Measurements from ENCODE around the gene SHROOM3.

The SHROOM3 gene

DNA sequence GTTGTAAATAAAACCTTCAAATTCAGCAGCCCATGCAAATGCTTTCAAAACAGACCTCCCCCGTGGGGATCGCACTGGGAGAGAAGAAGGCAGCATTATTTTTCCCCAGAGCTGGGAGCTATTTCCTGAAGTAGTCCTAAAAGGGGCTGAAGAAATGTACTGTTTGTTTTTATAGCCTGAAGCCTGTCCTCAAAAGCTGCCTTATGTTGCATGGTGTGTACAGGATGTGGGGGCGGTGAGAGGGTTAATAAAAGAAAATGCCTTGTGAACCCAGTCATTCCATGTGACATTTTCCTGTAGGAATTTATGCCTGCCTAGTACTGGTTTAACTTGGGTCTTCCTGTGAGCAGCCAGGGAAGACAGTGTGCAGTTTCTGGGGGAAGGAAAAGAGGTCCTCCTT, 318.8 kb downstream of the SHROOM3 start:
- peak; percentile 76 for ATAC-seq
- no peak for TF ChIP-seq ZFP30 (CRISPR knock-in tag; IDR thresholded peaks at IDR 0.05)
- TF ChIP-seq ZC3H10 (CRISPR knock-in tag; IDR thresholded peaks at IDR 0.05): no peak

DNA sequence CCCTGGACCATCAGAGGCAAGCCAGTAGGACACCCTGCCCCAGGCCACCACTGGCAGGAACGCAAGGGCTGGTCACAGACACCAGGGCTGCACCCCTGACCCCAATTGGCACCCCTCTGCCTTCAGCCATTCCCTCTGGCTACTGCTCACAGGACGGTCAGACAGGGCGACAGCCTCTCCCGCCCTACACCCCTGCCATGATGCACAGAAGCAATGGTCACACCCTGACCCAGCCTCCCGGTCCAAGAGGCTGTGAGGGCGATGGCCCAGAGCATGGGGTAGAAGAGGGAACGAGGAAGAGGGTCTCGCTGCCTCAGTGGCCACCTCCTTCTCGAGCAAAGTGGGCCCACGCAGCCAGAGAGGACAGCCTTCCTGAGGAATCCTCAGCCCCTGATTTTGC, 319.4 kb downstream of the SHROOM3 start:
- no peak for ATAC-seq
- TF ChIP-seq TOX (CRISPR knock-in tag; IDR thresholded peaks at IDR 0.05; ENCODE audit: borderline replicate concordance) (no peak), ZNF70 (CRISPR knock-in tag; IDR thresholded peaks at IDR 0.05) (no peak), ZC3H10 (CRISPR knock-in tag; IDR thresholded peaks at IDR 0.05) (no peak), ESRRG (CRISPR knock-in tag; IDR thresholded peaks at IDR 0.05) (no peak), BACH2 (CRISPR knock-in tag; IDR thresholded peaks at IDR 0.05; ENCODE audit: borderline replicate concordance) (no peak), ISL1 (CRISPR knock-in tag; IDR thresholded peaks at IDR 0.05) (no peak), ZNF565 (CRISPR knock-in tag; conservative IDR thresholded peaks at IDR 0.05; ENCODE audit: low read depth) (no peak), RARB (CRISPR knock-in tag; IDR thresholded peaks at IDR 0.05) (no peak), ARNTL (CRISPR knock-in tag; IDR thresholded peaks at IDR 0.05; ENCODE audit: borderline replicate concordance, low read depth) (no peak), SNAI2 (CRISPR knock-in tag; IDR thresholded peaks at IDR 0.05) (no peak), ZFP30 (CRISPR knock-in tag; IDR thresholded peaks at IDR 0.05) (no peak), ZFP3 (CRISPR knock-in tag; IDR thresholded peaks at IDR 0.05) (no peak), ZNF8 (CRISPR knock-in tag; IDR thresholded peaks at IDR 0.05) (no peak)
- TF ChIP-seq, protein P1, sequence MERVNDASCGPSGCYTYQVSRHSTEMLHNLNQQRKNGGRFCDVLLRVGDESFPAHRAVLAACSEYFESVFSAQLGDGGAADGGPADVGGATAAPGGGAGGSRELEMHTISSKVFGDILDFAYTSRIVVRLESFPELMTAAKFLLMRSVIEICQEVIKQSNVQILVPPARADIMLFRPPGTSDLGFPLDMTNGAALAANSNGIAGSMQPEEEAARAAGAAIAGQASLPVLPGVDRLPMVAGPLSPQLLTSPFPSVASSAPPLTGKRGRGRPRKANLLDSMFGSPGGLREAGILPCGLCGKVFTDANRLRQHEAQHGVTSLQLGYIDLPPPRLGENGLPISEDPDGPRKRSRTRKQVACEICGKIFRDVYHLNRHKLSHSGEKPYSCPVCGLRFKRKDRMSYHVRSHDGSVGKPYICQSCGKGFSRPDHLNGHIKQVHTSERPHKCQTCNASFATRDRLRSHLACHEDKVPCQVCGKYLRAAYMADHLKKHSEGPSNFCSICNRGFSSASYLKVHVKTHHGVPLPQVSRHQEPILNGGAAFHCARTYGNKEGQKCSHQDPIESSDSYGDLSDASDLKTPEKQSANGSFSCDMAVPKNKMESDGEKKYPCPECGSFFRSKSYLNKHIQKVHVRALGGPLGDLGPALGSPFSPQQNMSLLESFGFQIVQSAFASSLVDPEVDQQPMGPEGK (CRISPR knock-in tag; IDR thresholded peaks at IDR 0.05; ENCODE audit: borderline replicate concordance): no peak
- TF ChIP-seq, protein P2, sequence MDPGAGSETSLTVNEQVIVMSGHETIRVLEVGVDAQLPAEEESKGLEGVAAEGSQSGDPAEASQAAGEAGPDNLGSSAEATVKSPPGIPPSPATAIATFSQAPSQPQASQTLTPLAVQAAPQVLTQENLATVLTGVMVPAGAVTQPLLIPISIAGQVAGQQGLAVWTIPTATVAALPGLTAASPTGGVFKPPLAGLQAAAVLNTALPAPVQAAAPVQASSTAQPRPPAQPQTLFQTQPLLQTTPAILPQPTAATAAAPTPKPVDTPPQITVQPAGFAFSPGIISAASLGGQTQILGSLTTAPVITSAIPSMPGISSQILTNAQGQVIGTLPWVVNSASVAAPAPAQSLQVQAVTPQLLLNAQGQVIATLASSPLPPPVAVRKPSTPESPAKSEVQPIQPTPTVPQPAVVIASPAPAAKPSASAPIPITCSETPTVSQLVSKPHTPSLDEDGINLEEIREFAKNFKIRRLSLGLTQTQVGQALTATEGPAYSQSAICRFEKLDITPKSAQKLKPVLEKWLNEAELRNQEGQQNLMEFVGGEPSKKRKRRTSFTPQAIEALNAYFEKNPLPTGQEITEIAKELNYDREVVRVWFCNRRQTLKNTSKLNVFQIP (CRISPR knock-in tag; IDR thresholded peaks at IDR 0.05; ENCODE audit: borderline replicate concordance, low read depth): no peak
- TF ChIP-seq, protein P3, sequence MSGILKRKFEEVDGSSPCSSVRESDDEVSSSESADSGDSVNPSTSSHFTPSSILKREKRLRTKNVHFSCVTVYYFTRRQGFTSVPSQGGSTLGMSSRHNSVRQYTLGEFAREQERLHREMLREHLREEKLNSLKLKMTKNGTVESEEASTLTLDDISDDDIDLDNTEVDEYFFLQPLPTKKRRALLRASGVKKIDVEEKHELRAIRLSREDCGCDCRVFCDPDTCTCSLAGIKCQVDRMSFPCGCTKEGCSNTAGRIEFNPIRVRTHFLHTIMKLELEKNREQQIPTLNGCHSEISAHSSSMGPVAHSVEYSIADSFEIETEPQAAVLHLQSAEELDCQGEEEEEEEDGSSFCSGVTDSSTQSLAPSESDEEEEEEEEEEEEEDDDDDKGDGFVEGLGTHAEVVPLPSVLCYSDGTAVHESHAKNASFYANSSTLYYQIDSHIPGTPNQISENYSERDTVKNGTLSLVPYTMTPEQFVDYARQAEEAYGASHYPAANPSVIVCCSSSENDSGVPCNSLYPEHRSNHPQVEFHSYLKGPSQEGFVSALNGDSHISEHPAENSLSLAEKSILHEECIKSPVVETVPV (CRISPR knock-in tag; IDR thresholded peaks at IDR 0.05): no peak

DNA sequence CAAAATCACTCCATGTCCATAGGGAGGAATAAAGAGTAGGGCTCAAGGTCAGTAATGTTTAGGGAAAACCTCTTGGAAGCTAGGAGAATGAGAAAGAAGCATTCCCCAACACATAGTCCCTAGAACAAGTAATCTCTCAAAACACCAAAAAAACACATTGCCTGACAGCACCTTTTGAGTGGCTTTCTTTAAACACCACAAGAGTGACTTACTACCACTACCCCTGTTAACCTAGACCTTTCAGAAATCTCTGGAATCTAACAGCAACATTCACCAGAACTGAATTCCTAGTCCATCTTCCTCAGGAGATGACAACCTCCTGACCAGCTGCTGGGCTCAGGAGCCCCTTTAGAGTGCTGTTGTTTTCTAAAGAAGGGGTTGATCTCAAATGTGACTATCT, 320.7 kb downstream of the SHROOM3 start:
- TF ChIP-seq GLIS3 (CRISPR knock-in tag; IDR thresholded peaks at IDR 0.05) (no peak), ZNF8 (CRISPR knock-in tag; IDR thresholded peaks at IDR 0.05) (no peak), SNAI2 (CRISPR knock-in tag; IDR thresholded peaks at IDR 0.05) (no peak), TCF4 (CRISPR knock-in tag; IDR thresholded peaks at IDR 0.05; ENCODE audit: borderline replicate concordance) (no peak), CSDC2 (CRISPR knock-in tag; IDR thresholded peaks at IDR 0.05) (no peak), ZNF70 (CRISPR knock-in tag; IDR thresholded peaks at IDR 0.05) (no peak), ISL1 (CRISPR knock-in tag; IDR thresholded peaks at IDR 0.05) (no peak), ZFP30 (CRISPR knock-in tag; IDR thresholded peaks at IDR 0.05) (no peak), TOX (CRISPR knock-in tag; IDR thresholded peaks at IDR 0.05; ENCODE audit: borderline replicate concordance) (no peak)
- TF ChIP-seq, protein P4, sequence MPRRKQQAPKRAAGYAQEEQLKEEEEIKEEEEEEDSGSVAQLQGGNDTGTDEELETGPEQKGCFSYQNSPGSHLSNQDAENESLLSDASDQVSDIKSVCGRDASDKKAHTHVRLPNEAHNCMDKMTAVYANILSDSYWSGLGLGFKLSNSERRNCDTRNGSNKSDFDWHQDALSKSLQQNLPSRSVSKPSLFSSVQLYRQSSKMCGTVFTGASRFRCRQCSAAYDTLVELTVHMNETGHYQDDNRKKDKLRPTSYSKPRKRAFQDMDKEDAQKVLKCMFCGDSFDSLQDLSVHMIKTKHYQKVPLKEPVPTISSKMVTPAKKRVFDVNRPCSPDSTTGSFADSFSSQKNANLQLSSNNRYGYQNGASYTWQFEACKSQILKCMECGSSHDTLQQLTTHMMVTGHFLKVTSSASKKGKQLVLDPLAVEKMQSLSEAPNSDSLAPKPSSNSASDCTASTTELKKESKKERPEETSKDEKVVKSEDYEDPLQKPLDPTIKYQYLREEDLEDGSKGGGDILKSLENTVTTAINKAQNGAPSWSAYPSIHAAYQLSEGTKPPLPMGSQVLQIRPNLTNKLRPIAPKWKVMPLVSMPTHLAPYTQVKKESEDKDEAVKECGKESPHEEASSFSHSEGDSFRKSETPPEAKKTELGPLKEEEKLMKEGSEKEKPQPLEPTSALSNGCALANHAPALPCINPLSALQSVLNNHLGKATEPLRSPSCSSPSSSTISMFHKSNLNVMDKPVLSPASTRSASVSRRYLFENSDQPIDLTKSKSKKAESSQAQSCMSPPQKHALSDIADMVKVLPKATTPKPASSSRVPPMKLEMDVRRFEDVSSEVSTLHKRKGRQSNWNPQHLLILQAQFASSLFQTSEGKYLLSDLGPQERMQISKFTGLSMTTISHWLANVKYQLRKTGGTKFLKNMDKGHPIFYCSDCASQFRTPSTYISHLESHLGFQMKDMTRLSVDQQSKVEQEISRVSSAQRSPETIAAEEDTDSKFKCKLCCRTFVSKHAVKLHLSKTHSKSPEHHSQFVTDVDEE (CRISPR knock-in tag; IDR thresholded peaks at IDR 0.05): no peak
- TF ChIP-seq, protein P2 (CRISPR knock-in tag; IDR thresholded peaks at IDR 0.05; ENCODE audit: borderline replicate concordance, low read depth): no peak
- TF ChIP-seq, protein P1 (CRISPR knock-in tag; IDR thresholded peaks at IDR 0.05; ENCODE audit: borderline replicate concordance): no peak
- TF ChIP-seq, protein P3 (CRISPR knock-in tag; IDR thresholded peaks at IDR 0.05): no peak
- ATAC-seq: no peak
